ENCODE data around the gene DLGAP1.

DLGAP1 gene

DNA sequence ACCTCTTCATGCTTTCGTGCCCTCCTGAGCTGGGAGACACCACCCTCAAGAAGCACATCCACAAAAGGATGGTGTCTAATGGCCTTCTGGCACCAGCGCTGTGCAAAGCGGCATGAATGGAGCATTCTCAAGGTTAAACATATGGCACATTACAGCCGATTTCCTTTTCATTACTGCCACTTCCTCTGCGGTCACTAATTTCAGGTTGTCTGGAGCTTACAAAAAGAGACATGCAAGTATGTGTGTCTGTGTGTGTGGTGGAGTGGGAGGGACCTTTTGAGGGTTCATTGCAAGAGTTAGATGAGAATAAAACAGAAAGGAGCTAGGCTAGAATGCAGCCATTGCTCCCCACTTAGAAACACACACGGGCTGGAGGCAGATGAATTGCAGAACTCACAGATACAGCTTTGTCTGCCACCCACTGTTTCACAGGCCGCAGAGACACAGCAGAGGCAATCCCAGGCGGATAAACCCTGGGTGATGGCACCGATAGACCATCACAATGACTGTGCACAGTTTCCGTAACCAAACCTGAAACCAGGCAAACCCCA is 929.2 kb downstream of the DLGAP1 start:
- Histone ChIP-seq H3K36me3 (ENCODE audit: insufficient read depth, low read length) (no peaks in the 10 kb centered on the region), H3K9ac (ENCODE audit: low read length) (peak overlapping the region; percentile 55), H3F3A (ENCODE audit: insufficient read depth, low read length) (no peaks in the 10 kb centered on the region), H3K4me2 (ENCODE audit: low read length) (peak overlapping the region; percentile 75), H3K27me3 (ENCODE audit: insufficient read depth, low read length) (no peaks in the 10 kb centered on the region), H3K9me2 (ENCODE audit: low read depth, low read length) (no peaks in the 10 kb centered on the region), H3K27ac (ENCODE audit: low read depth, low read length, poor library complexity, severe bottlenecking) (peak overlapping the region; percentile 84), H3K9me3 (ENCODE audit: low read length) (no peaks in the 10 kb centered on the region), H2AFZ (ENCODE audit: low read length) (no peak overlapping the region), H3K4me1 (ENCODE audit: insufficient read depth, low read length, severe bottlenecking) (peaks cover 47% of the 10 kb centered on the region), H3K79me2 (ENCODE audit: insufficient read depth, low read length) (no peaks in the 10 kb centered on the region), H3K4me3 (ENCODE audit: low read depth, low read length, poor library complexity, severe bottlenecking) (peak overlapping the region; percentile 40), H4K20me1 (ENCODE audit: insufficient read depth, low read length) (no peaks in the 10 kb centered on the region)
- no peak for TF ChIP-seq CTCF (IDR thresholded peaks at IDR 0.05; ENCODE audit: low read length)

GRCh38 chr18:3524706-3525105 is 930.4 kb downstream of the DLGAP1 start:
- no peak overlapping the region for H3K9ac ChIP-seq (ENCODE audit: low read length)
- H2AFZ ChIP-seq (ENCODE audit: low read length) = no peak overlapping the region
- no peaks in the 10 kb centered on the region for H3K27me3 ChIP-seq (ENCODE audit: insufficient read depth, low read length)
- H3F3A ChIP-seq (ENCODE audit: insufficient read depth, low read length) = no peaks in the 10 kb centered on the region
- no peaks in the 10 kb centered on the region for H3K36me3 ChIP-seq (ENCODE audit: insufficient read depth, low read length)
- H3K27ac ChIP-seq (ENCODE audit: low read depth, low read length, poor library complexity, severe bottlenecking) = no peak overlapping the region
- H3K9me2 ChIP-seq (ENCODE audit: low read depth, low read length) = no peaks in the 10 kb centered on the region
- TF ChIP-seq CTCF (IDR thresholded peaks at IDR 0.05; ENCODE audit: low read length) (no peak), EZH2 (IDR thresholded peaks at IDR 0.05; ENCODE audit: borderline replicate concordance, low read length) (no peak)
- H3K9me3 ChIP-seq (ENCODE audit: low read length) = no peaks in the 10 kb centered on the region
- peaks cover 44% of the 10 kb centered on the region for H3K4me1 ChIP-seq (ENCODE audit: insufficient read depth, low read length, severe bottlenecking)
- H3K79me2 ChIP-seq (ENCODE audit: insufficient read depth, low read length) = no peaks in the 10 kb centered on the region
- no peak overlapping the region for H3K4me2 ChIP-seq (ENCODE audit: low read length)
- H4K20me1 ChIP-seq (ENCODE audit: insufficient read depth, low read length) = no peaks in the 10 kb centered on the region
- no peak overlapping the region for H3K4me3 ChIP-seq (ENCODE audit: low read depth, low read length, poor library complexity, severe bottlenecking)

DNA sequence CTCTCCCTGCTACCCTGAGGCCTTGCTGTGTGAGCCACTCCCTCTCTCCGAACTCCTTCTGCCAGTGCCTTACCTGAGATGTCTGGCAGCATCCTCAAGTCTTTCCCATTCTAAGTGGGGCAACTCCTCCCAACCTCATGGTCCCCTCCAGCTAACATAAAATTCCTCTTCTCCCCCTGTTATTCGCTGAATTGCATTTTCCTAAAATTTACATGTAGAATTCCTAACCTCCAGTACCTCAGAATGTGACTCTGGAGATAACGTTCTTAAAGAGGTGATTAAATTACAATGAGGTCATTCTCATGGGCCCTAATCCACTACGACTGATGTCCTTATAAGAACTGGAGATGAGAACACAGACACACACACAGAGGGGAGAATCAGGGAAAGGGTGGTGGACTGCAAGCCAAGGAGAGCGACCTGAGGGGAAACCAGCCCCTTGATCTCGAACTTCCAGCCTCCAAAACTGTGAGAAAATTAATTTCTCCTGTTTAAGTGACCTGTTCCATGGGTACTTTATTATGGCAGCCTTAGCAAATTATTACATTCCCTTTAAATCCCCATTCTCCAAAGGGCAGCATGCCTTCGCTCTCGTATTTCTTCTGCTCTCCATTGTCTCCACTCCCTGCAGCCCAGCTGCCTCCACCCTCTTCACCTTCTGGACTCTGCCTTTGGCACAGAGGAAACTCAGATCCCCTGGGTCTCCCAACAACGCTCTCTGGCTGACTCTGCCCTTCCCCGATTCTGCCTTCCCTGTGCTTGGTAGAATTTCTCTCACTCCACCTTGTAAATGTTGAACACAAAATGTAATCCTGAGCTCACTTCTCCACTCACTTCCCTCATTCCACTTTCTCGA is 934.6 kb downstream of the DLGAP1 start:
- TF ChIP-seq CTCF (IDR thresholded peaks at IDR 0.05; ENCODE audit: low read length) = no peak
- no peak for TF ChIP-seq EZH2 (IDR thresholded peaks at IDR 0.05; ENCODE audit: borderline replicate concordance, low read length)
- no peaks in the 10 kb centered on the region for H3K27me3 ChIP-seq (ENCODE audit: insufficient read depth, low read length)
- H3K4me3 ChIP-seq (ENCODE audit: low read depth, low read length, poor library complexity, severe bottlenecking) = no peak overlapping the region
- peaks cover 1% of the 10 kb centered on the region for H3K4me1 ChIP-seq (ENCODE audit: insufficient read depth, low read length, severe bottlenecking)
- no peak overlapping the region for H3K4me2 ChIP-seq (ENCODE audit: low read length)
- H3K9me2 ChIP-seq (ENCODE audit: low read depth, low read length) = no peaks in the 10 kb centered on the region
- no peaks in the 10 kb centered on the region for H3K79me2 ChIP-seq (ENCODE audit: insufficient read depth, low read length)
- no peaks in the 10 kb centered on the region for H3F3A ChIP-seq (ENCODE audit: insufficient read depth, low read length)
- no peak overlapping the region for H3K9ac ChIP-seq (ENCODE audit: low read length)
- H3K36me3 ChIP-seq (ENCODE audit: insufficient read depth, low read length) = no peaks in the 10 kb centered on the region
- no peak overlapping the region for H3K27ac ChIP-seq (ENCODE audit: low read depth, low read length, poor library complexity, severe bottlenecking)
- H3K9me3 ChIP-seq (ENCODE audit: low read length) = 0 out of 2 replicates have a peak, but pooled peaks cover 2% of the 10 kb centered on the region
- no peaks in the 10 kb centered on the region for H4K20me1 ChIP-seq (ENCODE audit: insufficient read depth, low read length)
- no peak overlapping the region for H2AFZ ChIP-seq (ENCODE audit: low read length)

Measured in OCI-LY1 (cell line).